K562 (cell line): ENCODE measurements around the gene ZNF12. TPM values are rescaled to one million over a fixed set of nuclear protein-coding genes. Genes with fewer than 3 reads are reported as not detected.

Experiments used
- ARHGAP35 ChIP-seq: fragments of 450-650 bp; IDR thresholded peaks from 2 replicates; pipeline ENCODE4 v1.6.1; 2018; ENCODE audit not compliant: partially characterized antibody
- ARID2 ChIP-seq: fragments of 450-650 bp; IDR thresholded peaks from 2 replicates; pipeline ENCODE4 v1.6.1; 2017; ENCODE audit warnings: antibody characterized with exemption, mild to moderate bottlenecking
- SMARCC2 ChIP-seq: fragments of 450-650 bp; IDR thresholded peaks from 2 replicates; pipeline ENCODE4 v1.6.1; 2017; ENCODE audit warnings: antibody characterized with exemption, moderate library complexity, mild to moderate bottlenecking, low read depth
- TOE1 ChIP-seq, 2 experiments: fragments of 450-650 bp in 1 of 2; sonication (generic) in 1 of 2; formaldehyde crosslinking in 1 of 2; IDR thresholded peaks; 2 replicates each; pipeline versions ENCODE4 v1.7.1 to v1.8.0; 2016 to 2022; ENCODE audit warnings: borderline replicate concordance in 2 of 2, mild to moderate bottlenecking in 2 of 2, antibody characterized with exemption in 1 of 2, inconsistent platforms in 1 of 2, low read depth in 1 of 2, missing genetic modification reagents in 1 of 2, moderate library complexity in 1 of 2
- YBX1 ChIP-seq: fragments of 450-650 bp; IDR thresholded peaks from 2 replicates; pipeline ENCODE4 v1.7.1; 2016; ENCODE audit warnings: mild to moderate bottlenecking
- ZNF445 ChIP-seq: fragments of 250-450 bp; sonication (Bioruptor Pico); IDR thresholded peaks from 2 replicates; pipeline ENCODE4 v1.4.0; 2020; ENCODE audit warnings: low read depth, mild to moderate bottlenecking, moderate library complexity
- ZNF57 ChIP-seq: fragments of 450-650 bp; formaldehyde crosslinking; IDR thresholded peaks from 2 replicates; pipeline ENCODE4 v1.4.0; 2020; ENCODE audit warnings: mild to moderate bottlenecking, moderate library complexity
- polyA plus RNA-seq, 8 experiments: library from polyadenylated mRNA; depleted of rRNA in 4 of 8; stranded (reverse) in 5 of 8; unstranded in 3 of 8; fragments of >200 nt; fragmentation: Nextera tagmentation in 2 of 8; fragmentation: Illumina TruSeq in 1 of 8; extraction: Ambion mirVana in 2 of 8; extraction: Trizol in 1 of 8; gene quantifications; 2 replicates each; pipeline versions ENCODE4 v1.2.1 to v1.2.3, GENCODE V29; 2011 to 2014; ENCODE audit warnings: inconsistent platforms in 1 of 8, missing spikeins in 1 of 8
- total RNA-seq, 7 experiments: library from RNA; depleted of rRNA in 6 of 7; stranded (reverse); fragments of >200 nt in 6 of 7; fragmentation: Illumina TruSeq in 2 of 7; extraction: Trizol in 2 of 7; gene quantifications; 2 replicates each; pipeline versions ENCODE4 v1.2.1 to v1.2.3, GENCODE V29; 2011 to 2021; ENCODE audit warnings: low replicate concordance in 1 of 7
- TF ChIP-seq, protein P1 (sequence below): sonication (generic); formaldehyde crosslinking; IDR thresholded peaks from 2 replicates; pipeline ENCODE4 v1.8.0; 2022; ENCODE audit warnings: mild to moderate bottlenecking, low read depth, missing genetic modification reagents
- TF ChIP-seq, protein P2 (sequence below): fragments of 450-650 bp; IDR thresholded peaks from 2 replicates; pipeline ENCODE4 v1.6.1; 2016; ENCODE audit warnings: low read depth
- TF ChIP-seq, protein P3 (sequence below): fragments of 200-800 bp; sonication (Bioruptor generic); IDR thresholded peaks from 2 replicates; pipeline ENCODE4 v1.6.1; 2017; ENCODE audit warnings: missing genetic modification characterization, missing compliant biosample characterization
- TF ChIP-seq, protein P4 (sequence below): fragments of 450-650 bp; formaldehyde crosslinking; IDR thresholded peaks from 2 replicates; pipeline ENCODE4 v1.4.0; 2020; ENCODE audit warnings: mild to moderate bottlenecking, mixed read lengths
- TF ChIP-seq, protein P5 (sequence below), 3 experiments: fragments of 200-800 bp in 1 of 3; sonication (Bioruptor generic) in 1 of 3; sonication (generic) in 1 of 3; formaldehyde crosslinking in 1 of 3; IDR thresholded peaks; 2 replicates each; pipeline versions ENCODE4 v1.6.1 to v1.8.0; 2016 to 2022; ENCODE audit warnings: mild to moderate bottlenecking in 2 of 3, missing compliant biosample characterization in 2 of 3, missing genetic modification characterization in 2 of 3, missing genetic modification reagents in 1 of 3

Gene ZNF12
- total and polyA plus RNA-seq, 9 of the 15 experiments (the other 6 are each of a cell fraction or from before 2014, with no cell fraction given) = 5.8 to 32.3 (median 18.9) TPM

DNA sequence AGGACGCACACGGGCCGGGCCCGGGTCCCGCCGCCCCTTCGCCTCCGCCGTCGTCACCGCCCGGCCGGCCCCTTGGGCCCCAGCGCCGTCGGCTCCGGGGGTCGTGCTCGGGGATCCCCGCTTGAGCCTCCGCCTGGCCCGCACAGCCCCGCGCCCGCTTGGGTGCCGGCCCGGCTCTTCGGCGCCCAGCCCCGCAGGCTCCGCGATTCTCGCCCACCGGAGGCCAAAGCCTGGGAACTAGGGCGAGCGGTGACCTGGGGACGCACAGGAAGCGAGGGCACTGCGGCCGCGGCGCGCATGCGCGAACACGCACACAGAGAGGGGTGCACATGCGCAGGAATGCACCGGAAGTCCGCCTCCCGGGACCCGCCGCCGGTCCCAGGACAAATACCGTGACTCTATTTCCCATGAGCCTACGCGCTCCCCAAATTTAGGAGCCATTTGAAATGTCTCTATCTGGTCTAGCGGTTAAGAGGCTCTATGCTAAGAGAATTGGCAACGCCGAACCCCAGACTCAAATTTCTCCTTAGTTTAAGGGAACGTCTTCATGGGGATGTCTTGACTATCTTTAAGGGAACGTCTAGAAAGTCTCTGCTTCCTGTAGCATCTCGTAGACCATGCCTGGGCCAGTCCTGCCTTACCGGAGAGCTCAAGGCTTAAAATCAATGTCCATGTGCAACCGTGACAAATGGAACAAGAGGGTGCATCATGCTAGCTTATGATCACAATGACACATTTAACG, at the start of gene ZNF12 (continued):
- TF ChIP-seq, protein P1, sequence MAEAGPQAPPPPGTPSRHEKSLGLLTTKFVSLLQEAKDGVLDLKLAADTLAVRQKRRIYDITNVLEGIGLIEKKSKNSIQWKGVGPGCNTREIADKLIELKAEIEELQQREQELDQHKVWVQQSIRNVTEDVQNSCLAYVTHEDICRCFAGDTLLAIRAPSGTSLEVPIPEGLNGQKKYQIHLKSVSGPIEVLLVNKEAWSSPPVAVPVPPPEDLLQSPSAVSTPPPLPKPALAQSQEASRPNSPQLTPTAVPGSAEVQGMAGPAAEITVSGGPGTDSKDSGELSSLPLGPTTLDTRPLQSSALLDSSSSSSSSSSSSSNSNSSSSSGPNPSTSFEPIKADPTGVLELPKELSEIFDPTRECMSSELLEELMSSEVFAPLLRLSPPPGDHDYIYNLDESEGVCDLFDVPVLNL = no peak
- no peak for TF ChIP-seq SMARCC2
- TF ChIP-seq ZNF57 (CRISPR knock-in tag) = no peak
- no peak for TF ChIP-seq YBX1
- TF ChIP-seq, protein P2, sequence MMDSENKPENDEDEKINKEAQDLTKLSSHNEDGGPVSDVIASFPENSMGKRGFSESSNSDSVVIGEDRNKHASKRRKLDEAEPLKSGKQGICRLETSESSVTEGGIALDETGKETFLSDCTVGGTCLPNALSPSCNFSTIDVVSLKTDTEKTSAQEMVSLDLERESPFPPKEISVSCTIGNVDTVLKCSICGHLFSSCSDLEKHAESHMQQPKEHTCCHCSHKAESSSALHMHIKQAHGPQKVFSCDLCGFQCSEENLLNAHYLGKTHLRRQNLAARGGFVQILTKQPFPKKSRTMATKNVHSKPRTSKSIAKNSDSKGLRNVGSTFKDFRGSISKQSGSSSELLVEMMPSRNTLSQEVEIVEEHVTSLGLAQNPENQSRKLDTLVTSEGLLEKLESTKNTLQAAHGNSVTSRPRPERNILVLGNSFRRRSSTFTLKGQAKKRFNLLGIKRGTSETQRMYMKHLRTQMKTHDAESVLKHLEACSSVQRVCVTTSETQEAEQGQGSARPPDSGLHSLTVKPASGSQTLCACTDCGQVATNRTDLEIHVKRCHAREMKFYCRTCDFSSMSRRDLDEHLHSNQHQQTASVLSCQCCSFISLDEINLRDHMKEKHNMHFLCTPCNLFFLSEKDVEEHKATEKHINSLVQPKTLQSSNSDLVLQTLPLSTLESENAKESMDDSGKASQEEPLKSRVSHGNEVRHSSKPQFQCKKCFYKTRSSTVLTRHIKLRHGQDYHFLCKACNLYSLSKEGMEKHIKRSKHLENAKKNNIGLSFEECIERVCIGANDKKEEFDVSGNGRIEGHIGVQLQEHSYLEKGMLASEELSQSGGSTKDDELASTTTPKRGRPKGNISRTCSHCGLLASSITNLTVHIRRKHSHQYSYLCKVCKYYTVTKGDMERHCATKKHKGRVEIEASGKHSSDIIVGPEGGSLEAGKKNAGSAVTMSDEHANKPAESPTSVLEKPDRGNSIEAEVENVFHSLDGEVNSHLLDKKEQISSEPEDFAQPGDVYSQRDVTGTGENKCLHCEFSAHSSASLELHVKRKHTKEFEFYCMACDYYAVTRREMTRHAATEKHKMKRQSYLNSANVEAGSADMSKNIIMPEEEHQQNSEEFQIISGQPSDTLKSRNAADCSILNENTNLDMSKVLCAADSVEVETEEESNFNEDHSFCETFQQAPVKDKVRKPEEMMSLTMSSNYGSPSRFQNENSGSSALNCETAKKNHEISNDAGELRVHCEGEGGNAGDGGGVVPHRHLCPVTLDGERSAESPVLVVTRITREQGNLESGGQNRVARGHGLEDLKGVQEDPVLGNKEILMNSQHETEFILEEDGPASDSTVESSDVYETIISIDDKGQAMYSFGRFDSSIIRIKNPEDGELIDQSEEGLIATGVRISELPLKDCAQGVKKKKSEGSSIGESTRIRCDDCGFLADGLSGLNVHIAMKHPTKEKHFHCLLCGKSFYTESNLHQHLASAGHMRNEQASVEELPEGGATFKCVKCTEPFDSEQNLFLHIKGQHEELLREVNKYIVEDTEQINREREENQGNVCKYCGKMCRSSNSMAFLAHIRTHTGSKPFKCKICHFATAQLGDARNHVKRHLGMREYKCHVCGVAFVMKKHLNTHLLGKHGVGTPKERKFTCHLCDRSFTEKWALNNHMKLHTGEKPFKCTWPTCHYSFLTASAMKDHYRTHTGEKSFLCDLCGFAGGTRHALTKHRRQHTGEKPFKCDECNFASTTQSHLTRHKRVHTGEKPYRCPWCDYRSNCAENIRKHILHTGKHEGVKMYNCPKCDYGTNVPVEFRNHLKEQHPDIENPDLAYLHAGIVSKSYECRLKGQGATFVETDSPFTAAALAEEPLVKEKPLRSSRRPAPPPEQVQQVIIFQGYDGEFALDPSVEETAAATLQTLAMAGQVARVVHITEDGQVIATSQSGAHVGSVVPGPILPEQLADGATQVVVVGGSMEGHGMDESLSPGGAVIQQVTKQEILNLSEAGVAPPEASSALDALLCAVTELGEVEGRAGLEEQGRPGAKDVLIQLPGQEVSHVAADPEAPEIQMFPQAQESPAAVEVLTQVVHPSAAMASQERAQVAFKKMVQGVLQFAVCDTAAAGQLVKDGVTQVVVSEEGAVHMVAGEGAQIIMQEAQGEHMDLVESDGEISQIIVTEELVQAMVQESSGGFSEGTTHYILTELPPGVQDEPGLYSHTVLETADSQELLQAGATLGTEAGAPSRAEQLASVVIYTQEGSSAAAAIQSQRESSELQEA = no peak
- TF ChIP-seq, protein P3, sequence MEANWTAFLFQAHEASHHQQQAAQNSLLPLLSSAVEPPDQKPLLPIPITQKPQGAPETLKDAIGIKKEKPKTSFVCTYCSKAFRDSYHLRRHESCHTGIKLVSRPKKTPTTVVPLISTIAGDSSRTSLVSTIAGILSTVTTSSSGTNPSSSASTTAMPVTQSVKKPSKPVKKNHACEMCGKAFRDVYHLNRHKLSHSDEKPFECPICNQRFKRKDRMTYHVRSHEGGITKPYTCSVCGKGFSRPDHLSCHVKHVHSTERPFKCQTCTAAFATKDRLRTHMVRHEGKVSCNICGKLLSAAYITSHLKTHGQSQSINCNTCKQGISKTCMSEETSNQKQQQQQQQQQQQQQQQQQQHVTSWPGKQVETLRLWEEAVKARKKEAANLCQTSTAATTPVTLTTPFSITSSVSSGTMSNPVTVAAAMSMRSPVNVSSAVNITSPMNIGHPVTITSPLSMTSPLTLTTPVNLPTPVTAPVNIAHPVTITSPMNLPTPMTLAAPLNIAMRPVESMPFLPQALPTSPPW (CRISPR knock-in tag) = peak; percentile 39
- no peak for TF ChIP-seq ARHGAP35
- TF ChIP-seq, protein P4, sequence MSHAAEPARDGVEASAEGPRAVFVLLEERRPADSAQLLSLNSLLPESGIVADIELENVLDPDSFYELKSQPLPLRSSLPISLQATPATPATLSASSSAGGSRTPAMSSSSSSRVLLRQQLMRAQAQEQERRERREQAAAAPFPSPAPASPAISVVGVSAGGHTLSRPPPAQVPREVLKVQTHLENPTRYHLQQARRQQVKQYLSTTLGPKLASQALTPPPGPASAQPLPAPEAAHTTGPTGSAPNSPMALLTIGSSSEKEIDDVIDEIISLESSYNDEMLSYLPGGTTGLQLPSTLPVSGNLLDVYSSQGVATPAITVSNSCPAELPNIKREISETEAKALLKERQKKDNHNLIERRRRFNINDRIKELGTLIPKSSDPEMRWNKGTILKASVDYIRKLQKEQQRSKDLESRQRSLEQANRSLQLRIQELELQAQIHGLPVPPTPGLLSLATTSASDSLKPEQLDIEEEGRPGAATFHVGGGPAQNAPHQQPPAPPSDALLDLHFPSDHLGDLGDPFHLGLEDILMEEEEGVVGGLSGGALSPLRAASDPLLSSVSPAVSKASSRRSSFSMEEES = no peak
- no peak for TF ChIP-seq TOE1 (IDR thresholded peaks at IDR 0.05; ENCODE audit: borderline replicate concordance)
- no peak for TF ChIP-seq TOE1 (CRISPR knock-in tag; IDR thresholded peaks at IDR 0.05; ENCODE audit: borderline replicate concordance, low read depth)
- 0 out of 2 replicates have a peak, but pooled peaks have one; percentile 11 for TF ChIP-seq ZNF445 (CRISPR knock-in tag)
- TF ChIP-seq, protein P5, sequence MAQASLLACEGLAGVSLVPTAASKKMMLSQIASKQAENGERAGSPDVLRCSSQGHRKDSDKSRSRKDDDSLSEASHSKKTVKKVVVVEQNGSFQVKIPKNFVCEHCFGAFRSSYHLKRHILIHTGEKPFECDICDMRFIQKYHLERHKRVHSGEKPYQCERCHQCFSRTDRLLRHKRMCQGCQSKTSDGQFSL (CRISPR knock-in tag; IDR thresholded peaks at IDR 0.05) = no peak
- TF ChIP-seq, protein P5 (tag; IDR thresholded peaks at IDR 0.05) = no peak
- no peak for TF ChIP-seq ARID2
